ENCODE data around the gene PTK6. TPM values are rescaled to one million over a fixed set of nuclear protein-coding genes. Genes with fewer than 3 reads are reported as not detected.
A peak's percentile ranks its signal among the peaks of the same experiment; 100 is the strongest.

The PTK6 gene
- total RNA-seq, 1 donor: 0.52 TPM

- H3K9me3 ChIP-seq (ENCODE audit: low read depth, low read length): no peaks in the 10 kb centered on the region
- H3K4me3 ChIP-seq (ENCODE audit: low read length): no peak overlapping the region
- H3K4me1 ChIP-seq (ENCODE audit: insufficient read depth, low read length): peaks cover 21% of the 10 kb centered on the region
- H3K27me3 ChIP-seq (ENCODE audit: insufficient read depth, low read length): no peaks in the 10 kb centered on the region
Measured at GRCh38 chr20:63554361-63555278, 17.4 kb upstream of the PTK6 start.

DNA sequence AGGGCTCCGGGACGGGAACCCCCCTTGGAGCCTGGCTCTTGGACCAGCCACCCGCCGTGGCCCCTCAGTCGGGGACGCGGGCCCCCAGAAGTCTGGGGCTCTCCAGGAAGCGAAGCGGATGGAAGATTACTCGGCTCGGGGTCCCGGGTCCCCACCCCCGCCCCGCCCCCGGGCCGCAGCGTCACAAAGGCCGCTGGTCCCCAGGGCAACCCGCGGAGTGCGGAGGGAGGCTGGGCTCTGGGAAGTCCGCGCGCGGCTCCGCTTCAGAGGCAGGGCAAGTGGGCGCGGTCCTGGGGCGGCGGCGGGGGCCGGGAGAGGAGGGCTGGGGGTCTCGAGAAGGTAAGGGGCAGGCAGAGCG, 16.7 kb upstream of the PTK6 start, which contains the start of gene FNDC11:
Gene FNDC11, plus strand, starts transcription at position 227 of the 358 bp plus-strand sequence. CDS start 1,505 bp downstream, outside the sequence.
- peak within 1 kb of the TSS; percentile 36 for H3K4me3 ChIP-seq (ENCODE audit: low read length)
- no peaks in the 10 kb centered on the region for H3K9me3 ChIP-seq (ENCODE audit: low read depth, low read length)
- no peaks in the 10 kb centered on the region for H3K27me3 ChIP-seq (ENCODE audit: insufficient read depth, low read length)

DNA sequence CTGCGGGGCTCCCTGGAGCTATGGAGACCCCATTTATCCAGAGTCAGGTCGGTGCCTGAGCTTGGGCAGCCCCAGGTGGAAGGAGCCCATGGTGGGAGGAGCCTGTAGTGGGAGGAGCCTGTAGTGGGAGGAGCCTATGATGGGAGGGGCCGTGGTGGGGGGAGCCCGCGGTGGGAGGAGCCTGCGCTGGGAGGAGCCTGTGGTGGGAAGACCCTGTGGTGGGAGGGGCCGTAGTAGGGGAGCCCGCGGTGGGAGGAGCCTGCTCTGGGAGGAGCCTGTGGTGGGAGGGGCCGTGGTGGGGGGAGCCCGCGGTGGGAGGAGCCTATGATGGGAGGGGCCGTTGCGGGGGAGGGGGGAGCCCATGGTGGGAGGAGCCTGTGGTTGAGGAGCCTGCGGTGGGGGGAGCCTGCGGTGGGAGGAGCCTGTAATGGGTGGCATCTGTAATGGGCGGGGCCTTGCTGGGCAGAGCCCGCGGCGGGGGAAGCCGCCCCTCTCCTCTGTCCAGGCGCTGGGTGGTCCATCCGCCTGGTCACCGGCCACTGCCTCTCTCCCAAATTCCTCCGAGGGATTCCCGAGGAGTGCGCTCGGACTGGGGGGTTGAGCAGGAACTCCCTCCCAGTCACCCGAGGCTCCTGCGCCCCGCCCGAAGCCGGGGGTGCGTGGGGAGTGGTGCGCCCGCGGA, 16.2 kb upstream of the PTK6 start:
- H3K27me3 ChIP-seq (ENCODE audit: insufficient read depth, low read length): no peaks in the 10 kb centered on the region
- peak overlapping the region; percentile 36 for H3K4me3 ChIP-seq (ENCODE audit: low read length)
- H3K9me3 ChIP-seq (ENCODE audit: low read depth, low read length): no peaks in the 10 kb centered on the region
- H3K4me1 ChIP-seq (ENCODE audit: insufficient read depth, low read length): peaks cover 21% of the 10 kb centered on the region

More for the DNA sequence above, 16.7 kb upstream of the PTK6 start, which contains the start of gene FNDC11:
- H3K4me1 ChIP-seq (ENCODE audit: insufficient read depth, low read length): peaks cover 21% of the 10 kb centered on the region

DNA sequence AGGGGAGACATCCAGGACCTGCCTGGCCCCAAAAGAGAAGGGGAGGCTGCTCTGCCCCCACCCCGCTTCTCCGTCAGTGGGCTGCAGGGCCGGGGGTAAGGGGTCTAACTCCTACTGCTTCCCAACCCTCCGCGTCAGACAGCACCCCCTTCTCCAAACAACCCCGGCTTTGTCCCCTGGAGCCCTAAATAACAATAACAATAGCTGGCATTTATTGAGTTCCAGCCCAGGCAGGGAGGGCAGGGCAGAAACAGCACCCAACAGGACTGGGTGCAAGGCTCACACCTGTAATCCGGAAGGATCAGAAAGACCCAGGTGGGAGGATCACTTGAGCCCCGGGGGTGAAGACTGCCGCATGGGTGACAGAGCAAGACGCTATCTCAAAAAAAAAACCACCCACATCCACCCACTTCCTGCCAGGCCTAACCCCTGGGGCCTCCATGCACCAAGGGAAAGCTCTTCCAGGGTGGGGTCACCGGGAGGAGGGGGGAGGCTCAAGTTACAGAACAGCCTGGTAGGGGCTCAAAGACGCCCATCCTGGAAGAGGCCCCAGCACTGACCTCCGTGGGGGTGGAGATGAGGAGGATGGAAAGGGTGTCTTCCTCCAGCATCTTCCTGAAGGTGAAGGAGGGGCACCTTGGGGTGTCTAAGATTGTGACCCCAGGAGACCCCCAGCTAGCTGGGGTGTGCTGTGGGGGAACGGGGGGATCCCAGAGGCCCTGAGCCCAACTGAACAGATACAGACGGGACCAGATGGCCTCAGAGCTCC, 15.5 kb upstream of the PTK6 start:
- Histone ChIP-seq H3K4me3 (ENCODE audit: low read length) (no peak overlapping the region), H3K9me3 (ENCODE audit: low read depth, low read length) (no peaks in the 10 kb centered on the region), H3K27me3 (ENCODE audit: insufficient read depth, low read length) (no peaks in the 10 kb centered on the region), H3K4me1 (ENCODE audit: insufficient read depth, low read length) (peaks cover 21% of the 10 kb centered on the region)

DNA sequence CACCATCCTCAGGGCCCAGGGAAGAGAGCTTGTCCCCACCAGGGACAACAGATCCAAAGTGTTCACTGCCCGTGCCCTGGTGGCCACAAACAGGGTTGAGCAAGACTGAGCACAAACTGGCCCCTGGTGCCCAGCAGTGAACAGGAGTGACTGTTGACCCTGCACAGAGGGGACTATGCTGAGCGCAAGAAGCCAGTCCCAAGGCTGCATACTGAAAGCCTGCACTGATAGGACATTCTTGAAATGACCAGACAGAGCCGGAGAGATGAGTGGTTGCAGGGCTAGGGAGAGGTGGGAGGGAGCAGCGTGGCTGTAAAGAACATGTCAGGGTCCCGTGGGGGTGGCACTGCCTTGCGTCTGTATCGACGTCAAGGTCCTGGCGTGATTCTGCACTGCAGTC, 13.9 kb upstream of the PTK6 start:
- Histone ChIP-seq H3K27me3 (ENCODE audit: insufficient read depth, low read length) (no peaks in the 10 kb centered on the region), H3K9me3 (ENCODE audit: low read depth, low read length) (no peaks in the 10 kb centered on the region), H3K4me1 (ENCODE audit: insufficient read depth, low read length) (peaks cover 21% of the 10 kb centered on the region), H3K4me3 (ENCODE audit: low read length) (no peak overlapping the region)

DNA sequence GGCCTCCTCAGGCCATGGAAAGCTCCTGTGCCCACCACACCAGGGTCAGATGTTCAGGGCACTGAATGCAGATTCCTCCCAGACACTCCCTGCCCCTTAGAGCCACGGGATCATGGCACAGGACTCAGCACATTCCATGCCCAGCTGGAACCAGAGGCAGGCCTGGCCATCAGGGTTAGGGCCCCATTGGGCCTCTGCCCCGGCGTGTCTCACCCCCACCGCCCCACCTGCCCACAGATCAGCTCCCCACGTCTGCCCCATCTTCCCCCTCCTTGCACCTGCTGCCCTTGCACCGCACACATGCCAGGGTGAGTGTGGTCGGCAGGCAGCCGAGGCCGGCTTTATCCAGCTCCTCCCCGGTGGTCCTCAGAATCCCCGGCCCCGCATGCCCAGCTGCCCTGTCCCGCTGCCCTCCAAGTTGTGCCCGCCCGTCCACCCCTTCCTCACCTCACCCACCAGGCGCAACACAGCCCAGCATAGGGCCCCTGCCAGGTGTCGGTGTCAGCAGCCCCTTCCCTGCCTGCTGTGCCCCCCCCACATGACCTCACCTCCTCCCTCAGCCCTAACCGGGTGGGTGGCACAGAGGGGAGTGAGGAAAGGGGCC, 12.6 kb upstream of the PTK6 start:
- Histone ChIP-seq H3K27me3 (ENCODE audit: insufficient read depth, low read length) (no peaks in the 10 kb centered on the region), H3K4me3 (ENCODE audit: low read length) (no peak overlapping the region), H3K9me3 (ENCODE audit: low read depth, low read length) (no peaks in the 10 kb centered on the region), H3K4me1 (ENCODE audit: insufficient read depth, low read length) (peaks cover 21% of the 10 kb centered on the region)

DNA sequence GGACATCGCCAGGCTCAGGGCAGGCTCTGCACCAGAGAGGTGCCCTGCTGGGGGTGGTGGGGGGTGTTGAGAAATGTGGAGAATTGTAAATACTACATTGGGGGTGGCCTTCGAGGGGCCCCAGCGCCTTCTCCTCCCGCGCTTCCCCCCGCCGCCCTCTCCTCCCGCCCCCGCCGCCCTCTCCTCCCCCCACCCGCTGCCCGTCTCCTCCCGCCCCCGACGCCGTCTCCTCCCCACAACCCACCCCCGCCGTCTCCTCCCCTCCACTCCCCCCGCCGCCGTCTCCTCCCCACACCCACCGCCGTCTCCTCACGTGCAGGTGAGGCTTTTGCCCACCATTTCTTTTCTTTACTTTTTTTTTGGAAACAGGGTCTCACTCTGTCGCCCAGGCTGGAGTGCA, 11.8 kb upstream of the PTK6 start:
- Histone ChIP-seq H3K4me1 (ENCODE audit: insufficient read depth, low read length) (peaks cover 17% of the 10 kb centered on the region), H3K9me3 (ENCODE audit: low read depth, low read length) (no peaks in the 10 kb centered on the region), H3K27me3 (ENCODE audit: insufficient read depth, low read length) (no peaks in the 10 kb centered on the region), H3K4me3 (ENCODE audit: low read length) (no peak overlapping the region)

DNA sequence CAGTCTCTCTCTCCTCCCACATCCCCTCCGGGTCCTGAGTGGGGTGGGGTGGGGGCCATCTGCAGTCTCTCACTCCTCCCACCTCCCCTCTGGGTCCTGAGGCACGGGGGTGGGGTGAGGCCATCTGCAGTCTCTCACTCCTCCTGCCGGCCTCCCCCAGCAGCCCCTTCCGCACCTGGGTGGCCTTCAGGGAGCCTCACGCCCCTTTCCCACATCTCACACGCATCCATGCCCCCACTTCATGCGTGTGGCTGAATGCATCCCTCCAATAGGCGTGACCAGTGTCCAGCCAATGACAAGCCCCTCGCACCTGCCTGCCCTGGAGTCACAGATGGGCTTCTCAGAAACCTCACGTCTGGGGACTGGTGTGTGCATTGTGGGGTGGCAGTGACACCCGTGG, 11.4 kb upstream of the PTK6 start:
- Histone ChIP-seq H3K27me3 (ENCODE audit: insufficient read depth, low read length) (no peaks in the 10 kb centered on the region), H3K4me1 (ENCODE audit: insufficient read depth, low read length) (peaks cover 14% of the 10 kb centered on the region), H3K4me3 (ENCODE audit: low read length) (no peak overlapping the region), H3K9me3 (ENCODE audit: low read depth, low read length) (no peaks in the 10 kb centered on the region)

GRCh38 chr20:63547725-63548480, 10.7 kb upstream of the PTK6 start, which contains the start of gene SRMS:
TSS of gene SRMS (minus strand) at chr20:63547749. CDS start at chr20:63547463, 286 bp downstream.
- H3K4me3 ChIP-seq (ENCODE audit: low read length): no peak within 1 kb of the TSS
- no peaks in the 10 kb centered on the region for H3K27me3 ChIP-seq (ENCODE audit: insufficient read depth, low read length)
- H3K4me1 ChIP-seq (ENCODE audit: insufficient read depth, low read length): peaks cover 9% of the 10 kb centered on the region
- H3K9me3 ChIP-seq (ENCODE audit: low read depth, low read length): no peaks in the 10 kb centered on the region

DNA sequence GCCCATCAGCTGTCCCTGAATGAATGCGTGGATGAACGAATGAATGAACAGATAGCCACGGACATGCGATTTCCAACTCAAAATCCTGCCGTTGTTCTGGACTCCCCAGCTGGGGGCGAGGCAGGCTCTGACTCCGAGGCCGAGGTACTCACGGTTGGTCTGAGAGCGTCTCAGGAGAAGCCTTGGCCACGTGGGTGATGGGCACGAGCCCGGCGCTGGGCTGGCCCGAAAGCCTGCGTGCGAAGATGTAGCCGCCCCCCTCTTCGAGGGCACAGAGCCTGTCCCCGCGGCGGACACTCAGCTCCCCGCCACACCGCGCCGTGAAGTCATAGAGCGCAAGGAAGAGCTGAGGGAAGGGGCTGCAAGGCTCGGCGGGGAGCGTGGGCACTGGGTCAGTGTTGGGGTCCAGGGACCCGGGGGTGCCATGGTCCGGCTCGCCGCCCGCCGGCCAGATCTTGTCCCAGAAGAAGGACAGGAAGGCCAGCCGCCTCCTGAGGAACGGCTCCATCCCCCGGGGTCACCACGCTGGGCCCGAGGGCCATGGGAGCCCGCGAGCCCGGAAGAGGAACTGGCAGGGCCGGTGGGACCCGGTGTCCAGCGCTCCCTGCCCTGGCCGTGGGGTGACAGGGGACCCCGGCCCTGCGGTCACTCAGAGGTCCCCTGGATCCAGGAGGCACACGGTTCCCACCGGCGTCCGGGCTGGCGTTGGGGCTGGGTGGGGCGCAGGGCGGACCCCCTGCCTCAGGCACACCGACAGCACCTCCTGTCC, 10.0 kb upstream of the PTK6 start:
- Histone ChIP-seq H3K4me3 (ENCODE audit: low read length) (no peak overlapping the region), H3K9me3 (ENCODE audit: low read depth, low read length) (no peaks in the 10 kb centered on the region)

DNA sequence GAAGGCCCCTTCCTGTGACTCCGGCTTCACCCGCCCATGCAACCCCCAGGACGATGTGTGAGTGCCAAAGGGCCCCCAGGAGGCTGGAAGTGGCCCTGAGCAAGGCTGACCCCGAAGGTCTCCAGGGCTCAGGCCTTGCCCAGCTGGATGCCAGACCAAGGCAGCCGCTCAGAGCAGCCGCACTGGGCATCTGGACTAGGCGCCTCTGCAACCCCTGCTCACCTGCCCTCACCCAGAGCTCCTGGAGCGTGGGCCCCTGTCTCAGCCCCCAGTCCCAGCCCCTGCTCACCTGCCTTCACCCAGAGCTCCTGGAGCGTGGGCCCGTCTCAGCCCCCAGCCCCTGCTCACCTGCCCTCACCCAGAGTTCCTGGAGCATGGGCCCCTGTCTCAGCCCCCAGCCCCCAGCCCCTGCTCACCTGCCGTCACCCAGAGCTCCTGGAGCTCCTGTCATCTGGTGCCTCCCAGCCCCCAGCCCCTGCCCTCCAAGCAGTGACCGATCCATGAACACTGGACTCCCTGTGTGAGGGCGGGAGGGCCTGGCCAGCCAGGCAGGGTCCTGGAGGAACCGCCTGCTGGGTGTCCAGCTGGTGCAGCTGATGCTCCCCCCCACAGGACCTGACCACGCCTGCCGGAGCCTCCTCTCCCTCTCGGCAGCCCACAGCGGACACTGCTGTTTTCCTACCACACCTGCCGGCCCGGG, 9.2 kb upstream of the PTK6 start:
- H3K4me1 ChIP-seq (ENCODE audit: insufficient read depth, low read length): no peaks in the 10 kb centered on the region
- no peak overlapping the region for H3K4me3 ChIP-seq (ENCODE audit: low read length)
- H3K27me3 ChIP-seq (ENCODE audit: insufficient read depth, low read length): no peaks in the 10 kb centered on the region
- H3K9me3 ChIP-seq (ENCODE audit: low read depth, low read length): no peaks in the 10 kb centered on the region

More for the DNA sequence above, 10.0 kb upstream of the PTK6 start:
- Histone ChIP-seq H3K27me3 (ENCODE audit: insufficient read depth, low read length) (no peaks in the 10 kb centered on the region), H3K4me1 (ENCODE audit: insufficient read depth, low read length) (peaks cover 2% of the 10 kb centered on the region)

DNA sequence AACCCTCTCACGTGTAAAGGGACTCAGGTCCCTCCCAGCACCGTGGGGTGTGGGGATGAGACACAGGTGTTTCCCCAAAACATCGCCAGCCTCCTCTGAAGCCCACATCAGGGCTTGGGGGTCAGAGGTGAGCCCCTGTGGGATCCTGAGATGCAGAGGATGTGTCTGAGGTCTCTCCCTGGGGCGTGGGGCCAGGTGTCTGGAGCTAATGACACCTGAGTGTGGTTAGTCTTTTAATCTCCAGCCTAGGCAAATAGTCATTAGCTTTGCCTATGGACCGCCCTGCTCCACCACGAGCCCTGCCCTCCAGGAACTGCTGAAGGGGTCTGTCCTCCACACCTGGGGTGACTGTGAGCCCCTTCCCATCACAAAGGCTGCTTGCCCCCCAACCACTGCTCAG, 8.6 kb upstream of the PTK6 start:
- no peaks in the 10 kb centered on the region for H3K4me1 ChIP-seq (ENCODE audit: insufficient read depth, low read length)
- H3K4me3 ChIP-seq (ENCODE audit: low read length): no peak overlapping the region
- no peaks in the 10 kb centered on the region for H3K9me3 ChIP-seq (ENCODE audit: low read depth, low read length)

GRCh38 chr20:63544958-63545516, 7.9 kb upstream of the PTK6 start:
- H3K27me3 ChIP-seq (ENCODE audit: insufficient read depth, low read length): no peaks in the 10 kb centered on the region
- no peaks in the 10 kb centered on the region for H3K9me3 ChIP-seq (ENCODE audit: low read depth, low read length)
- no peak overlapping the region for H3K4me3 ChIP-seq (ENCODE audit: low read length)
- no peaks in the 10 kb centered on the region for H3K4me1 ChIP-seq (ENCODE audit: insufficient read depth, low read length)

More for the DNA sequence above, 8.6 kb upstream of the PTK6 start:
- no peaks in the 10 kb centered on the region for H3K27me3 ChIP-seq (ENCODE audit: insufficient read depth, low read length)
